Suprapubic skin (tissue), 4 donors: ENCODE results near the gene IDI1.

Source experiments
- CTCF ChIP-seq, 2 donors: fragments of 200-600 bp in 1 of 2; fragments of 450-650 bp in 1 of 2; sonication (generic) in 1 of 2; IDR thresholded peaks; one replicate each; pipeline ENCODE4 v1.5.1; 2016 to 2019; ENCODE audit warnings: antibody characterized with exemption in 2 of 2, mild to moderate bottlenecking in 1 of 2, moderate library complexity in 1 of 2
- EP300 ChIP-seq: sonication (generic); formaldehyde crosslinking; IDR thresholded peaks from one replicate; pipeline ENCODE4 v1.6.1; 2017; ENCODE audit warnings: antibody characterized with exemption
- POLR2A ChIP-seq, 2 donors: fragments of 450-650 bp; IDR thresholded peaks; one replicate each; pipeline ENCODE4 v1.6.1; 2017; ENCODE audit warnings: antibody characterized with exemption in 2 of 2, mild to moderate bottlenecking in 2 of 2, moderate library complexity in 2 of 2
- POLR2AphosphoS5 ChIP-seq, 3 donors: sonication (generic); formaldehyde crosslinking; IDR thresholded peaks; one replicate each; pipeline ENCODE4 v1.6.1; 2017; ENCODE audit warnings: antibody characterized with exemption in 3 of 3

- no peak for TF ChIP-seq POLR2A (IDR thresholded peaks at IDR 0.05)
- no peak for TF ChIP-seq CTCF (IDR thresholded peaks at IDR 0.05)
- no peak for TF ChIP-seq POLR2AphosphoS5 (IDR thresholded peaks at IDR 0.05)
- no peak for TF ChIP-seq EP300
Measured at GRCh38 chr10:1020460-1020859, 28.5 kb downstream of the IDI1 start.
